ENCODE results near the gene ARHGAP24. TPM values are rescaled to one million over a fixed set of nuclear protein-coding genes. Genes with fewer than 3 reads are reported as not detected.
"Not testable (repeated sequence)": the region's sequence is repeated elsewhere in the genome, so short reads cannot be mapped to it uniquely, and the experiment has no call there.

Gene ARHGAP24
- total RNA-seq, 1 experiment from 2014 or later = 2.1 TPM

GRCh38 chr4:85964298-85964697 is 489.3 kb downstream of the ARHGAP24 start:
- POLR2A ChIA-PET = no interaction called here
- CTCF ChIA-PET = interaction anchor here (0.6 to 6.2 kb wide), 3 partner anchors 9 to 167 kb away, joined by 3 to 54 read pairs (median 4); no protein-coding TSS in a partner anchor
- Mint-ChIP-seq H3K36me3 (peaks cover 7% of the 10 kb centered on the region), H3K27ac (peak overlapping the region; percentile 1; the same call in 1 of the 2 replicates), H3K4me1 (peaks cover 3% of the 10 kb centered on the region; the same call in 1 of the 2 replicates), H3K27me3 (ENCODE audit: low read depth) (no peaks in the 10 kb centered on the region), H3K4me3 (no peak overlapping the region), H3K9me3 (peaks cover 9% of the 10 kb centered on the region)
- DNase-seq (ENCODE audit: low spot score) (no peak), ATAC-seq (peak; percentile 74)
- no peak for TF ChIP-seq ZNF671 (CRISPR knock-in tag; IDR thresholded peaks at IDR 0.05)
- no peak for TF ChIP-seq NFE2L1 (CRISPR knock-in tag; IDR thresholded peaks at IDR 0.05)
- TF ChIP-seq SMAD3 (CRISPR knock-in tag; IDR thresholded peaks at IDR 0.05; ENCODE audit: borderline replicate concordance) = no peak
- no peak for TF ChIP-seq JUN (CRISPR knock-in tag; IDR thresholded peaks at IDR 0.05)

GRCh38 chr4:85965017-85965416 is 490.1 kb downstream of the ARHGAP24 start:
- H3K4me3 Mint-ChIP-seq; POLR2A ChIA-PET; H3K27me3 Mint-ChIP-seq (ENCODE audit: low read depth); H3K36me3 Mint-ChIP-seq; H3K4me1 Mint-ChIP-seq; H3K9me3 Mint-ChIP-seq; ATAC-seq; DNase-seq (ENCODE audit: low spot score); H3K27ac Mint-ChIP-seq: not testable (repeated sequence)
- CTCF ChIA-PET = interaction anchor here (0.6 to 6.2 kb wide), 3 partner anchors 10 to 168 kb away, joined by 3 to 54 read pairs (median 4); no protein-coding TSS in a partner anchor

GRCh38 chr4:85965529-85965928 is 490.6 kb downstream of the ARHGAP24 start:
- ChIA-PET POLR2A (no interaction called here), CTCF (interaction anchor here (6.2 kb wide), 1 partner anchor 169 kb away, joined by 54 read pairs; no protein-coding TSS in a partner anchor)
- Mint-ChIP-seq H3K36me3 (peaks cover 7% of the 10 kb centered on the region), H3K4me1 (peaks cover 4% of the 10 kb centered on the region), H3K9me3 (peaks cover 9% of the 10 kb centered on the region), H3K4me3 (no peak overlapping the region), H3K27me3 (ENCODE audit: low read depth) (no peaks in the 10 kb centered on the region), H3K27ac (no peak overlapping the region)
- no peak for TF ChIP-seq CREB1 (CRISPR knock-in tag; IDR thresholded peaks at IDR 0.05)
- no peak for TF ChIP-seq ZNF138 (CRISPR knock-in tag; conservative IDR thresholded peaks at IDR 0.05)
- no peak for TF ChIP-seq MYBL2 (CRISPR knock-in tag; IDR thresholded peaks at IDR 0.05)
- TF ChIP-seq ZNF512 (CRISPR knock-in tag; IDR thresholded peaks at IDR 0.05; ENCODE audit: borderline replicate concordance) = no peak
- TF ChIP-seq ZBTB43 (CRISPR knock-in tag; IDR thresholded peaks at IDR 0.05) = no peak
- TF ChIP-seq NR3C1 (CRISPR knock-in tag; conservative IDR thresholded peaks at IDR 0.05; ENCODE audit: low read depth) = no peak
- TF ChIP-seq E2F1 (CRISPR knock-in tag; IDR thresholded peaks at IDR 0.05) = no peak
- no peak for TF ChIP-seq ZNF232 (CRISPR knock-in tag; IDR thresholded peaks at IDR 0.05)
- no peak for TF ChIP-seq IRF1 (CRISPR knock-in tag; IDR thresholded peaks at IDR 0.05)
- TF ChIP-seq TEAD1 (CRISPR knock-in tag; IDR thresholded peaks at IDR 0.05) = no peak
- DNase-seq (ENCODE audit: low spot score) = no peak
- ATAC-seq = no peak

GRCh38 chr4:85966373-85966772 is 491.4 kb downstream of the ARHGAP24 start:
- TF ChIP-seq OVOL2 (CRISPR knock-in tag; IDR thresholded peaks at IDR 0.05; ENCODE audit: borderline replicate concordance) (no peak), ZNF532 (CRISPR knock-in tag; IDR thresholded peaks at IDR 0.05; ENCODE audit: borderline replicate concordance) (no peak)
- Mint-ChIP-seq H3K27ac (no peak overlapping the region), H3K9me3 (peaks cover 9% of the 10 kb centered on the region), H3K27me3 (ENCODE audit: low read depth) (no peaks in the 10 kb centered on the region; the same call in 1 of the 2 replicates), H3K36me3 (peaks cover 7% of the 10 kb centered on the region), H3K4me3 (no peak overlapping the region), H3K4me1 (peaks cover 7% of the 10 kb centered on the region)
- no peak for DNase-seq (ENCODE audit: low spot score)
- POLR2A ChIA-PET = no interaction called here
- ATAC-seq = no peak
- CTCF ChIA-PET = interaction anchor here (6.2 kb wide), 1 partner anchor 169 kb away, joined by 54 read pairs; no protein-coding TSS in a partner anchor
